DLD1 (cell line): ENCODE results near the gene OAS1.
"Not testable (repeated sequence)": the region's sequence is repeated elsewhere in the genome, so short reads cannot be mapped to it uniquely, and the experiment has no call there.

Experiments used
- in situ Hi-C: cut with HindIII; loops from 2 replicates; pipeline ENCODE4 v1.10.0; 2017; ENCODE audit warnings: low sequenced_read_pairs

Gene OAS1

GRCh38 chr12:112898380-112898779 lies 8.4 kb upstream of the OAS1 start:
- in situ Hi-C loops: no loop called here

GRCh38 chr12:112900298-112901145 lies 6.2 kb upstream of the OAS1 start:
- in situ Hi-C loops: no loop called here

- in situ Hi-C loops: no loop called here
Observed at GRCh38 chr12:112901271-112901670, 5.5 kb upstream of the OAS1 start.

GRCh38 chr12:112904571-112904970 lies 2.2 kb upstream of the OAS1 start:
- in situ Hi-C loops: no loop called here

GRCh38 chr12:112905451-112906089 lies 1.2 kb upstream of the OAS1 start:
- in situ Hi-C loops: no loop called here

GRCh38 chr12:112907415-112908157 lies 824 bp downstream of the OAS1 start:
- in situ Hi-C loops: no loop called here

- in situ Hi-C loops: no loop called here
Observed at GRCh38 chr12:112908548-112908947, 1.8 kb downstream of the OAS1 start.

GRCh38 chr12:112909693-112910092 lies 2.9 kb downstream of the OAS1 start:
- in situ Hi-C loops: no loop called here

GRCh38 chr12:112913038-112913688 lies 6.4 kb downstream of the OAS1 start:
- in situ Hi-C loops: no loop called here

GRCh38 chr12:112913888-112914287 lies 7.1 kb downstream of the OAS1 start:
- in situ Hi-C loops: not testable (repeated sequence)

- in situ Hi-C loops: no loop called here
Observed at GRCh38 chr12:112916270-112916669, 9.5 kb downstream of the OAS1 start.

- in situ Hi-C loops: no loop called here
Observed at GRCh38 chr12:112919121-112919520, 12.4 kb downstream of the OAS1 start.

- in situ Hi-C loops: no loop called here
Observed at GRCh38 chr12:112924986-112925385, 18.2 kb downstream of the OAS1 start.

- in situ Hi-C loops: not testable (repeated sequence)
Observed at GRCh38 chr12:112926416-112927033, 19.8 kb downstream of the OAS1 start.

- in situ Hi-C loops: no loop called here
Observed at GRCh38 chr12:112927475-112927874, 20.7 kb downstream of the OAS1 start.

GRCh38 chr12:112927925-112928324 lies 21.2 kb downstream of the OAS1 start:
- in situ Hi-C loops: no loop called here

GRCh38 chr12:112928978-112929377 lies 22.2 kb downstream of the OAS1 start:
- in situ Hi-C loops: no loop called here

GRCh38 chr12:112929715-112930114 lies 23.0 kb downstream of the OAS1 start:
- in situ Hi-C loops: no loop called here

- in situ Hi-C loops: no loop called here
Observed at GRCh38 chr12:112930350-112930749, 23.6 kb downstream of the OAS1 start.

GRCh38 chr12:112932485-112933128 lies 25.8 kb downstream of the OAS1 start:
- in situ Hi-C loops: no loop called here
